Activated T-helper 2 cell treated with anti-CD3 and anti-CD28 coated beads, Interferon-gamma antibody, Interleukin-2, Interleukin-4, amounts not matched to agents 10 μg/mL and 5 μg/mL and 100 μg/mL, durations not matched to agents 14 hours and 24 hours and 36 hours (primary cell): ENCODE data around the gene MINDY4. TPM values are rescaled to one million over a fixed set of nuclear protein-coding genes. Genes with fewer than 3 reads are reported as not detected.

Experiments
- DNase-seq: peaks from one replicate; pipeline ENCODE4 v3.0.0; 2021; ENCODE audit warnings: low spot score
- H3K27ac Mint-ChIP-seq: one replicate; pipeline ENCODE4 v1.8.0; 2021; ENCODE audit warnings: mixed read lengths
- H3K27me3 Mint-ChIP-seq: one replicate; pipeline ENCODE4 v1.8.0; 2021; ENCODE audit warnings: low read depth, mixed read lengths
- H3K36me3 Mint-ChIP-seq: one replicate; pipeline ENCODE4 v1.8.0; 2021; ENCODE audit warnings: low read depth, mixed read lengths
- H3K4me1 Mint-ChIP-seq: one replicate; pipeline ENCODE4 v1.8.0; 2021; ENCODE audit warnings: low read depth, mixed read lengths
- H3K4me3 Mint-ChIP-seq: one replicate; pipeline ENCODE4 v1.8.0; 2021; ENCODE audit warnings: low read depth, mild to moderate bottlenecking, moderate library complexity, mixed read lengths
- H3K9me3 Mint-ChIP-seq: one replicate; pipeline ENCODE4 v1.8.0; 2021; ENCODE audit warnings: mixed read lengths
- intact Hi-C: fragments of 100-400 bp; cut with micrococcal nuclease; formaldehyde crosslinking; loops from one replicate; pipeline ENCODE4 v1.15.1; 2023
- total RNA-seq: library from RNA; stranded (reverse); gene quantifications from 2 replicates; pipeline ENCODE4 v1.2.3, GENCODE V29; 2022

Gene MINDY4
- 1.3 and 1.4 TPM in 2 replicates for total RNA-seq

DNA sequence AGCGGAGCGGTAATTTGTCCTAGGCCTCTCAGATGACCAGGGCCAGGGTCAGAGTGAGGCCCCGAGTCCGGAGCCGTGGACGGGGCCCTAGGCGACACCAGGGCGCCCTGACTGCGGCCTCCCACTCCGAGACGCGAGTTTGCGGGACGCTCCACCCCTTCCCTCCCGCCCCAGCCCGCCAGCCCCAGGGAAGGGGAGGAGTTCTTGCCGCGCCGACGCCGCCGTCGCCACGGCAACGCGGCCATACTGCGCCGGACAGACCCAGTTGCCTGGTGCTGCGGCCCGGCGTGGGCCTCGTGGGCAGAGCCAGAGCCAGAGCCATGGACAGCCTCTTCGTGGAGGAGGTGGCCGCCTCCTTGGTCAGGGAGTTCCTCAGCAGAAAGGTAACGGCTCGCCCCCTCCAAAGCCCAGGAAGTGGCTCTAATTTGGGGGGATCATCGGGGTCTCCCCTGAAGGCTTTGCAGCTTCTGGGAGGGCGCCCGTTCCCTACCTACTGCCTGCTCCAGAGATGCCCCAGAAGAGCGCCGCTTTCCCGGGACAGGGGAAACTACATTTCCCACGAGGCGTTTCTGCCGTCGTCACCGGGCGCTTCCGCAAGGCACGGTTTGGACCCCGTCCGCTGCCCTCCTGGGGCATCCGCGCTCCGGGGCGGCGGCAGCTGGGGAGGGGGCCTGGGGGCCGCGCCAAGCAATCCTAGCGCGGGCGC lies at the start of gene MINDY4:
MINDY4 (plus strand) TSS at position 244 of the 706 bp plus-strand sequence; CDS start at position 321, 77 bp downstream.
- H3K27ac Mint-ChIP-seq, result peak within 1 kb of the TSS; percentile 68
- DNase-seq, result peak; percentile 63

GRCh38 chr7:30722187-30722586 lies 49.0 kb upstream of the MINDY4 start:
- Mint-ChIP-seq H3K4me1 (peaks cover 13% of the 10 kb centered on the region), H3K4me3 (no peak overlapping the region), H3K9me3 (peaks cover 26% of the 10 kb centered on the region), H3K27ac (no peak overlapping the region), H3K36me3 (peaks cover 29% of the 10 kb centered on the region), H3K27me3 (no peaks in the 10 kb centered on the region)
- DNase-seq, result no peak
- intact Hi-C loops, result no loop called here

More for the DNA sequence above, at the start of gene MINDY4:
- intact Hi-C loops, result no loop called here
- Mint-ChIP-seq H3K4me3 (peak within 1 kb of the TSS; percentile 84), H3K36me3 (no peaks in the 10 kb centered on the region), H3K9me3 (no peaks in the 10 kb centered on the region), H3K27me3 (peaks cover 9% of the 10 kb centered on the region), H3K4me1 (peaks cover 5% of the 10 kb centered on the region)

DNA sequence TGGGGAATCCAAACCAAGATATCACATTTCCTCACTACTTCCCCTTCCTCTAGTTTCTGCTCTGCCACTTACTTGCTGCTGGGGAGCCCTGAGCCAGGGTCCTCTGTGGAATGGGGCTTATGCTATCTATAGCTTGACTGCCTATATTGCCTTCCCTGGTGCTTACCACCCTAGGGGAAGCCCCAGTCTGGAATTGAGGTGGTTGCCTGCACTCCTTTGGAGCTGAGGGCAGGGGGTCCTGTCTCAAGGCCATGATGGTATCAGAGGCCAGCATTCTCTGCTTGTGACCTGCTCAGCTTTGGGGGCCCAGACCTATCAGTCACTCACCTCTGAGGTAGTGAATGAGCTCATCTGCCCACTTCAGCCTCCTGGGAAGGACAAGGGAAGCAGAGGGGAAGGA lies 48.5 kb upstream of the MINDY4 start:
- intact Hi-C loops, result no loop called here
- H3K36me3 Mint-ChIP-seq, result peaks cover 26% of the 10 kb centered on the region
- no peak for DNase-seq
- no peaks in the 10 kb centered on the region for H3K27me3 Mint-ChIP-seq
- H3K4me3 Mint-ChIP-seq, result no peak overlapping the region
- H3K4me1 Mint-ChIP-seq, result peaks cover 18% of the 10 kb centered on the region
- peaks cover 23% of the 10 kb centered on the region for H3K9me3 Mint-ChIP-seq
- no peak overlapping the region for H3K27ac Mint-ChIP-seq

DNA sequence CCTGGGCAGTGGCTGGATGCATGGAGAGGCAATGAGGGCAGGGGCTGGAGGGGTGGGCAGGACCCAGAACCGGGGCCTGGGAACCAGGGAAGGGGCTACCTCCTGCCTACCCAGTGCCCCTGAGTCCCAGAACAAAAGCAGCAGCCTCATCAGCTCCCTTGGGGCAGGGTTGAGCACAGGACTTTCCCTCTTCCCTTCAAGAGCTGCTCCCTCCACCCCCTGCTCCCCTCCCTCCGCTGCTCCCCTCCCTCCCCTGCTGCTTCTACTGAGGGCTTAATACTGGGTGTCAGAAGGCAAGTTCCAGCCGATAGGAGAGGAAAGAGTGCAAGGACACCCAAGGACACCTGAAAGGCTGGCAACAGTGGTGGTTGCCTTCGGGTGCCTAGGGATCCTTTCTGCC lies 47.4 kb upstream of the MINDY4 start:
- Mint-ChIP-seq H3K36me3 (peaks cover 16% of the 10 kb centered on the region), H3K27me3 (no peaks in the 10 kb centered on the region), H3K9me3 (peaks cover 12% of the 10 kb centered on the region), H3K4me3 (no peak overlapping the region), H3K4me1 (peaks cover 28% of the 10 kb centered on the region), H3K27ac (no peak overlapping the region)
- DNase-seq, result no peak
- intact Hi-C loops, result no loop called here

GRCh38 chr7:30726296-30727006 lies 44.8 kb upstream of the MINDY4 start:
- intact Hi-C loops, result no loop called here
- peaks cover 3% of the 10 kb centered on the region for H3K27me3 Mint-ChIP-seq
- H3K27ac Mint-ChIP-seq, result peak overlapping the region; percentile 84
- peaks cover 32% of the 10 kb centered on the region for H3K4me1 Mint-ChIP-seq
- no peaks in the 10 kb centered on the region for H3K36me3 Mint-ChIP-seq
- H3K9me3 Mint-ChIP-seq, result no peaks in the 10 kb centered on the region
- H3K4me3 Mint-ChIP-seq, result peak overlapping the region; percentile 75
- DNase-seq, result no peak

- H3K4me1 Mint-ChIP-seq, result peaks cover 34% of the 10 kb centered on the region
- H3K27ac Mint-ChIP-seq, result peak overlapping the region; percentile 84
- H3K4me3 Mint-ChIP-seq, result peak overlapping the region; percentile 75
- no peaks in the 10 kb centered on the region for H3K9me3 Mint-ChIP-seq
- H3K27me3 Mint-ChIP-seq, result peaks cover 3% of the 10 kb centered on the region
- peak; percentile 55 for DNase-seq
- intact Hi-C loops, result no loop called here
- H3K36me3 Mint-ChIP-seq, result no peaks in the 10 kb centered on the region
Measured at GRCh38 chr7:30727061-30727945, 43.9 kb upstream of the MINDY4 start.

- Mint-ChIP-seq H3K36me3 (no peaks in the 10 kb centered on the region), H3K27me3 (peaks cover 3% of the 10 kb centered on the region), H3K27ac (no peak overlapping the region), H3K4me3 (no peak overlapping the region), H3K4me1 (peaks cover 34% of the 10 kb centered on the region), H3K9me3 (no peaks in the 10 kb centered on the region)
- intact Hi-C loops, result no loop called here
- no peak for DNase-seq
Measured at GRCh38 chr7:30728591-30729100, 42.6 kb upstream of the MINDY4 start.

DNA sequence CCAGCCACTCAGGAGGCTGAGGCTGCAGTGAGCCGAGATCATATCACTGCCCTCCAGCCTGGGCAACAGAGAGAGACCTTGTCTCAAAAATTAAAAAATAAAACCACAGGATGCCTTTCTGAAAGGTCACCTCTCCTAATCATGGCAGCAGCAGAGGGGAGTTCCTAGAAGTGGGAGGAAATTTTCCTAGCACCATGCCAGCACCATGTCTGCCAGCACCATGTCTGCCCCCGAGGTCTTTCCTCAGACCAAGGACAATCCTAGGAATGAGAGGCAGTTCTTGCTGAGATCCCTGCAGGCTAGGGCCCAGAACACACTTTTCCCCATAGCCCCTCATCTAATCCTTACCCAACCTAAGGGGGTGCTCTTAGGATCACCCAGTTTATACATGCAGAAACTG lies 41.6 kb upstream of the MINDY4 start:
- DNase-seq, result no peak
- Mint-ChIP-seq H3K4me1 (peaks cover 34% of the 10 kb centered on the region), H3K9me3 (no peaks in the 10 kb centered on the region), H3K27ac (no peak overlapping the region), H3K36me3 (no peaks in the 10 kb centered on the region), H3K27me3 (peaks cover 3% of the 10 kb centered on the region), H3K4me3 (no peak overlapping the region)
- intact Hi-C loops, result no loop called here

GRCh38 chr7:30730097-30730496 lies 41.1 kb upstream of the MINDY4 start:
- Mint-ChIP-seq H3K9me3 (no peaks in the 10 kb centered on the region), H3K27me3 (peaks cover 3% of the 10 kb centered on the region), H3K4me1 (peaks cover 34% of the 10 kb centered on the region), H3K27ac (no peak overlapping the region), H3K36me3 (no peaks in the 10 kb centered on the region), H3K4me3 (no peak overlapping the region)
- intact Hi-C loops, result no loop called here
- DNase-seq, result no peak

- no peaks in the 10 kb centered on the region for H3K9me3 Mint-ChIP-seq
- peaks cover 30% of the 10 kb centered on the region for H3K4me1 Mint-ChIP-seq
- H3K27me3 Mint-ChIP-seq, result peaks cover 3% of the 10 kb centered on the region
- DNase-seq, result no peak
- no peaks in the 10 kb centered on the region for H3K36me3 Mint-ChIP-seq
- H3K4me3 Mint-ChIP-seq, result no peak overlapping the region
- intact Hi-C loops, result no loop called here
- no peak overlapping the region for H3K27ac Mint-ChIP-seq
Measured at GRCh38 chr7:30730996-30731395, 40.2 kb upstream of the MINDY4 start.

DNA sequence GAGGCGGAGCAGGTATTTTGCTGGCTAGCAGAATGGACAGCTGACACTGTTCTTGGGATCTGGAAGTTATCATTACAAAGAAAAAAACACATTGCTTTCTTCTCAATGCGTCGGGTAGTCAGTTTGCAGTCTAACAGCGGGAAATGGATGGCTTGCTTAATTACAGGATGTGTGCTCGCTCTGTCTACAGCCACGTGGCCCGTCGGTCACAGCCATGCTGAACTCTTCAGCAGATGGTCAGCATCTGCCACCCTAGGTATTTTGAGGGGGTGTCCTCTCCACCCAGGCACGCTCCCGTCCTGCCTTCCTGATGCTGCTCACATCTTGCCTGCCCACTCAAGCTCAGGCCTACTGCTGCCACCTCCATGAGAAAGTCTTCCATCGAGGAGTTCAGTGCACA lies 39.6 kb upstream of the MINDY4 start:
- Mint-ChIP-seq H3K27me3 (peaks cover 3% of the 10 kb centered on the region), H3K9me3 (no peaks in the 10 kb centered on the region), H3K4me3 (no peak overlapping the region), H3K4me1 (peaks cover 26% of the 10 kb centered on the region), H3K36me3 (no peaks in the 10 kb centered on the region), H3K27ac (no peak overlapping the region)
- DNase-seq, result no peak
- intact Hi-C loops, result no loop called here

DNA sequence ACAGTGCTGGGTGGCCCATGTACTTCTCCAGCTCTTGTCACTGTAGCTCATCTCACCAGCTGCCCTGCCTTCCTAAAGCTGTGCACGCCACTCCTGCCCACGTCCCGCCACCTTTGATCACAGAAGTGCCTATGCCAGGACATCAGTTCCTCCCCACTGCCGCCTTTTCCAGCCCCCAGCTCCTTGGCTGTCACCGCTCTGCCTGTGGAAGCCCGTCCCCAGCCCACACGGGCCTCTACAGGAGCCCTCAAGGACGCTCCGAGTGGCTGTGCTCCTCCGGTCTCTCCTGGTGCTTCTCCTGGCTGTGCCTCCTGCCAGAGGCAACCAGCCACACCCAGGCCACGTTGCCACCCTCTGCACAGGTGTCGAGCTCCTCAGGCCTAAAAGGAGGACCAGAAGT lies 38.6 kb upstream of the MINDY4 start:
- Mint-ChIP-seq H3K4me1 (peaks cover 21% of the 10 kb centered on the region), H3K9me3 (no peaks in the 10 kb centered on the region), H3K36me3 (no peaks in the 10 kb centered on the region), H3K4me3 (no peak overlapping the region), H3K27me3 (peaks cover 3% of the 10 kb centered on the region), H3K27ac (no peak overlapping the region)
- no peak for DNase-seq
- intact Hi-C loops, result no loop called here
